ENCODE results near the gene FAM185A.
"Not testable (repeated sequence)": the region's sequence is repeated elsewhere in the genome, so short reads cannot be mapped to it uniquely, and the experiment has no call there.

FAM185A gene

DNA sequence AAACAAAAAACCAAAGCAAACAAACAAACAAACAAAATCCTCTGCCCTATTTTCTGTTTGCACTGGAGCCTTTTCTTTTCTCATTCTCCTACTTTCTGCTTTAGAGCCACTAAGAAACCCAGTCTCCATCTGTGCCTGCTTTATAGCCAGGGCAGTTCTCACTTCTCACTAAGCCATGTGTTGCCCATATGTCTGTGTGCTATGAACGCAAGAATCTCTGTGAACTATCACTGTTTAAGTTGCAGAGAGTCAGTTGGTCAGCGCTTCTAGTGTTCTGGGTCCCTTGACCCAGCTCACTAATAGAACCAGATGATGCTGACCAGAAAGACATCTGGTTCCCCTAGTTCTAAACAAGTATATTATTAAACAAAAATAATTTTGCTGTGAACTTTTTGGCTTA is 81.4 kb downstream of the FAM185A start:
- no peak for DNase-seq (ENCODE audit: low read depth in 2 of 2)

DNA sequence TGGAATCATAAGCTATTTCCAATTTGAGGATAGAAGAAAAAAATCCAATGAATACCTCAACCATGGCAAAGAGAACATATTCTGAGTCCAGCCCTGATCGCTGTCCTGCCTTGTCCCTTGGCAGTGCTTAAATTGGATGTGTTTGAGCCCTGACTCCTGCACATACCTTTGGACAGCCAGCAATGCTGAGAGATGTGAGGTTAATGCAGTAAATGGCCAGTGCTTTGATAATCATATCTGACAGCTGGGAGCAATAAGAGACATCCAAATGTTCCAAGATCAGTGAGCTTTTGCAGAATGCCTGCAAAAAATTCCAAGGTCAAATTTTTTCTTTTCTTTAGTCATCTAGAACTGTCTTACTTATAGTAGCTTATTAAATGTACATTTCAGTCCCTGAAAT is 83.9 kb downstream of the FAM185A start:
- DNase-seq (ENCODE audit: low read depth in 2 of 2) = no peak

DNA sequence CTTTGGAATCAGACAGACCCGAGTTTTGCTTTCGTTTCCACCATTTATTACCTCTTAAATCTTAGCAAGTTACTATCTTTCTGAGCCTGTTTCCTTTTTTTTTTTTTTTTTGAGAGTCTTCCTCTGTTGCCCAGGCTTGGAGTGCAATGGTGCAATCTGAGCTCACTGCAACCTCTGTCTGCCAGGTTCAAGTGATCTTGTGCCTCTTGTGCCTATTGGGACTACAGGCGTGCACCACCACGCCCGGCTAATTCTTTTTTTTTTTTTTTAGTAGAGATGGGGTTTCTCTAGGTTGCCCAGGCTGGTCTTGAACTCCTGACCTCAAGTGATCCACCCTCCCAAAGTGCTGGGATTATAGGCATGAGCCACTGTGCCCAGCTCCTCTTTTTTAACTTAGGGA is 84.5 kb downstream of the FAM185A start:
- no peak for DNase-seq (ENCODE audit: low read depth in 2 of 2)

DNA sequence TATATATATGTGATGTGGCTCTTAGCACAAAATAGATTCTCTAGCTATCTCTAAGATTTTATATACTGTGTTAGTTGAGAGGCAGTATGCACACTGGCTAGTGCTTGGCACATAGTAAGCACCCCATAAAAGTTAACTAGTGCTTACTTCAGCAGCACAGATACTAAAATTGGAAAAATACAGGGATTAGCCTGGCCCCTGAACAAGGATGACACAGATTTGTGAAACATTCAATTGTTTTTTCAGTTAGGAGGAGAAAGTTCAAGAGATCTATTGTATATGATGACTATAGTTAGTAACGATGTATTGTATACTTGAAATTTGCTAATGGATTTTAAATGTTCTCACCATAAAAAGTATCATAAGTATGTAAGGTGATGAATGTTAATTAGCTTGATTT is 85.7 kb downstream of the FAM185A start:
- DNase-seq (ENCODE audit: low read depth in 2 of 2) = no peak

DNA sequence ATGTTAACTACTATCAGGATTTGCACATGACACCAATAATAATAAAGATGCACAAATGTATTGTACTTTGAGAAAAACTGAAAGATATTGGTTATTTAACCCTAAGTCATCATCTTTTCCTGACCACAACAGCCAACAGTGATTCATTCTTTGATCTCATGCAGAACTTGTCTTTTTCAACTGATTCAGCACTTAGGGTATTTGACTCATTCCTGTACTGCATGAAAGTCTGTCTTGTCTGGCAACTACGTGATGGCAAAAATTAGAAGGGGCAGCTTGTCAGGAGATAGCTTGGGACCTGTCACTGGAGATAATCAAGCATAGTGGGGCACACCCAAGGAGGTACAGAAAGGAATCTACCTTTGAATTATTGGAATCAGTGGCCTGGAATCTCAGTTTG is 86.2 kb downstream of the FAM185A start:
- DNase-seq (ENCODE audit: low read depth in 2 of 2) = no peak

DNA sequence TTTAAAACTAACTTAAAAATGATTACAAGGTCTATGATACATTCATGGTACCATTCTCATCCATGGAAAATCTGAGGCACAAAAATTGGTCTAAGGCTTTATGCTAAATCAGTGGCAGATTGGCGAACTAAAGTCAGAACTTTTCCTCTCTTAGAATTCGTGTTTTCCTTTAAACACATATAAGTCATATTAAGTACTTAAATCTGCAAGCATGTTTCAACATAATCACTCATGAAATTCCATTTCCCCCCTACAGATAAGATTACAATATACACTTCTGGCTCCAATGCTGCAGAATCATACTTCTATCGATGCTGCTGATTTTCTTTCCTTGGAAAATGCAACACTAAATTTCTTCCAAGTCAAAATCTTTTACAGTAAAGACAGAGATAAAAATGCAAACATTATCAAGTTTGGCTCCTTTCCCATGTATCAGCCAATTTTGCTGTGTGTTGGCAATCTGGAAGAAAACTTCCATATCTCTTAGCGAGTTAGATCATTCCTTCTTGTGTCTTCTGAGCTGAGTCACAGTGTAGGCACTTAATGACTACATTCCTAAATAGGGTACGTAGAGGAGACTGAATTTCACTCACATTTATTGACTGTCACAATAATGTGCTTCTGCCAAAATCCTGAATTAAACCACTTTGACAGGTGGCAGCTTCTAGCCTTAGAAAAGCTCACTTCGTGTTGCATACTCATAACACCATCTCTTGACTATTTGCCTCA is 87.6 kb downstream of the FAM185A start:
- peak; percentile 75 to 82 for DNase-seq (ENCODE audit: low read depth in 2 of 2)

DNA sequence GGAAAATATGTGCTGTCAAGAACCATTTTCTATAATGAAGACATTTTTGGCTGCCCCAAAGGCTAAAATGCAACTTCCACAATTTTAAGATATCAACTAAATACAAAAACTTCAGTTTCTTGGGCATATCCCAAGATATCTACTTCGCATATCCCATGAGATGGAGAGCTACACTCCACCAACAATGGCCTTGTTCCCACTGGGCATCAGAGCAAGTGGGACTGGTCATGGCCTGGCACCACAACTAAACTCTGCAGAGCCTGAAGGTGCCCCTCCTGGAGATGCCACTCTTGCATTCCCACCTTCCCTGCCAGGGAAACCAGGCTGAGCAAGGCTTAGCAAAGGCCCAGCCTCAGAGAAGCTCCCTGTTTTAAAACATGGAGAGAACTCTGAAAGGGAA is 88.2 kb downstream of the FAM185A start:
- DNase-seq (ENCODE audit: low read depth in 2 of 2) = no peak

DNA sequence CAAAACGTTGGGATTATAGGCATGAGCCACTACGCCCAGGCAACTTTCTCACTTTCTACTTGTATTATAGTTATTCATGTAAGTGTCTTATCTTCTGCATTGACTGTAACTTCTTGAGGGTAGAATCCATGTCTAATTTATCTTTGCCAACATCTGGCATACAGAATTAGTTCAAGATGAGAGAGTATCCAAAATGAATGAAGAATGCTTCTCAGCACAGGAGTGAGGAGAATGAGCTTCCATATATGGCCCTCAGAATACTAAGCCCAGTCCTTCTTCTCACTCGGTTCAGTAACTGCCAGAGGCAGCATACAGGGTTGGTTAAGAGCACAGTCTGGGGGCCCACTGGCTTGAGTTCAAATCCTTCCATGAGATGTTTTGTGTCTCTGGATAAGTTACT is 89.0 kb downstream of the FAM185A start:
- DNase-seq (ENCODE audit: low read depth in 2 of 2) = no peak

DNA sequence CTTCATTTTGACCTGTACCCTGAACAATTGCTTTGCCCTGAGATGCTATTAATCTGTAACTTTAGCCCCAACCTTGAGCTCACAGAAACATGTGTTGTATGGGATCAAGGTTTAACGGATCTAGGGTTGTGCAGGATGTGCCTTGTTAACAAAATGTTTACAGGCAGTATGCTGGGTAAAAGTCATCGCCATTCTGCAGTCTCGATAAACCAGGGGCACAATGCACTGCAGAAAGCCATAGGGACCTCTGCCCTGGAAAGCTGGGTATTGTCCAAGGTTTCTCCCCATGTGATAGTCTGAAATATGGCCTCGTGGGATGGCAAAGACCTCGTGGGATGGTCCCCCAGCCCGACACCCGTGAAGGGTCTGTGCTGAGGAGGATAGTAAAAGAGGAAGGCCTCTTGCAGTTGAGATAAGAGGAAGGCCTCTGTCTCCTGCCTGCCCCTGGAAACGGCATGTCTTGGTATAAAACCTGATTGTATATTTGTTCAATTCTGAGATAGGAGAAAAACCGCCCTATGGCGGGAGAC is 89.8 kb downstream of the FAM185A start:
- DNase-seq (ENCODE audit: low read depth in 2 of 2) = not testable (repeated sequence)

DNA sequence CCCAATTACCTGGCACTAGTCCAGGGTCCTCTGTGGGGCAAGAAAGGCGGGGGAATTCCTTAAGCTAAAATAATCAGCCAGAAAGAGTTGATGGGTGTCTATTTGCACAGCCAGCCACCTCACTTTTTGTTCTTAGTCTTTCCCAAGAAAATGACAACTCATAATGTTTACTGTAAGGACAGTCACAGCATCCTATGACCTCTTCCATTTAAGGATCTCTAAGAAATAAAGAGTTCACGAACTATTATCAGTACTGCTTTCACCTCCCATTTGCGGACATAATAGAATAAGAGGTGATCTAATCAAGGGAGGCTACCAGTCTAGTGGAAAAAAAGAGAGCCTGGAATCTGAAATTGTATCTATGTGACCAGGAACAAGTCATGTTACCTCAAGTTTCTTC is 91.6 kb downstream of the FAM185A start:
- DNase-seq (ENCODE audit: low read depth in 2 of 2) = no peak

DNA sequence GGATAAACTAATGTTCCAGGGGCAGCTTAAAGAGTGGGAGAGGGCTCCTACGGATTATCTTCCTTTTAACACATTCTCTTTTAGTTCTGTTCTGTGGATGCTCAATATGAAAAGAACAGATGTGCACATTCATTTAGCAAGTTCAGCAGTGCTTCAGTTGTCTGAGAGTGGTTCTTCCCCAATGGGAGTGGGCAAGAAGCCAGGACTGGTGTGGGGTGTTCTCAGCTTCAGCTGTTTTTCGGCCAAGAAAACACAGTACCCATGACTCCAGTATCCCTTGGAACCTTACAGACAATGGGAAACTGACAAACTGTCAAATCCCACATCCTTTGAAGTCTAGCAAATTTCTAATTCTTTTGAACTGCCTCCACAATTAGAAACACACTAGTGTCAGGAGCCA is 92.5 kb downstream of the FAM185A start:
- DNase-seq (ENCODE audit: low read depth in 2 of 2) = no peak

DNA sequence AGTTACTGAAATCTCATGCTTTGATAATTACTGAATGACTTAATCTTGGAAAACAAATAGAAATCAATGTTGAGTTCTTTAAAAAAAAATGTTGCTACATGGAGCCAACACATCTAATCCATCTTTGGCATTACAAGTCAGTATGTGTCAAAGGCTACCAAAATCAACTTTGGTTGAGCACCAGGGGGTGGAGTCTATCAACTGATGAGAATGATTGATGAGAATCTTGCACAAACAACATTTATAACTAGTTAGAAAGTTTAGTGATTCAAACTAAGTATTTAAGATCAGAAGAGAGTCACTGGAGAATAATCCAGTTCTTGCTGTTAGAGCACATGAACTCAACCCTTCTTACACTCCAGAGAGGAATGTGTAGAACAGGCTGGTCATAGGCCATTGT is 93.5 kb downstream of the FAM185A start:
- DNase-seq (ENCODE audit: low read depth in 2 of 2) = no peak

DNA sequence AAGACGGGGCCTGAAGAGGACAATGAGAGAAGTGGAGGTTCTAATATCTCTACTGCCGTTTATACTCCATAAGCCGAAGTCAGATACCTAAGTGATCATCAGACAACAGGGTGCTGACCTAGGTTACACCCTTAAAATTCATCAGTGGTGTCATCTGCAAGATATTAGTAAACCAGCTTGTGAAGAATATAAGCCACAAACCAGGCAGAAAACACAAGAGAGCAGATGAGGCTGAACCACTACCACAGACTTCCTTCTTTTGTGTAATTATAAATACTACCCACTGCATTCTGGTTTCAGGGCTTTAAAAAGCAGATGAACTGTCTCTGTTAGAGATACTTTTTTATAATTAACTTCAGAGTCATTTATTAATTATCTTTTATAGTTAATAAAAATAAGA is 95.1 kb downstream of the FAM185A start:
- no peak for DNase-seq (ENCODE audit: low read depth in 2 of 2)

DNA sequence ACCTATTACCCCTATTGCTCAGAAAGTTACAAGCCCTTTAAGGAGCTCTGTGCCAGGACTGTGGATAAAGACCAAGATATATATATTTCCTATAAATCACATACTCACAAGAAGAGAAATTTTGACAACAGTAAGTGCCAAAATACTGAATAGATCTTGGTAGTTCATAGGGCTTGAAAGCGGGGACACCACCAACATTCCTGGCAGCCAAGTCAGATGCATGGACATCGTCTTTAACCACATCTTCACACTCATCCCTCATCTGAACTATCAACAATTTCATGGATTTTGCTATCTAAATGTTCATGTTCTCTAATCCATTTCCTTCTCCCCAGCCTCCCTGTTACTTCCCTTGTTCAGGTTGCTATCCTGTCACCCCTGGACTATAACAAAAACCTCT is 96.5 kb downstream of the FAM185A start:
- no peak for DNase-seq (ENCODE audit: low read depth in 2 of 2)

DNA sequence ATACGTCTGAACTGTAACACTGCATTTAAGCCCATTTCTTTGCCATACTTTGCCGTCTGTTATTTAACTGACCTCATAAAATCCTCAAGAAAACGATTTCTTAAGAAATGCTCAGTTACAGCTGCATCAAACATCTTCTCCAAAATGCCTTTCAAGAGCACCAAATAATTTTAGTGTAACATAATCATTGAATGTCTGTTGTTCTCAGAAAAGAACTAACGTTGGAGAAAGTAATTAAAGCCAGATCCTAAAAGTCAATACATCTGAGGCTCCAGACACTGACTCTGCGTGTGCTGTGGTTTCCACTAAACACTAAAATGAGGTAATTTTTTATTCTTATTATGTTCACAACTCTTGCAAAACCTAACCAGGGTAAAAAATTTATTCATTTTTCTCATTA is 100.3 kb downstream of the FAM185A start:
- peak; percentile 80 to 81 for DNase-seq (ENCODE audit: low read depth in 2 of 2)

DNA sequence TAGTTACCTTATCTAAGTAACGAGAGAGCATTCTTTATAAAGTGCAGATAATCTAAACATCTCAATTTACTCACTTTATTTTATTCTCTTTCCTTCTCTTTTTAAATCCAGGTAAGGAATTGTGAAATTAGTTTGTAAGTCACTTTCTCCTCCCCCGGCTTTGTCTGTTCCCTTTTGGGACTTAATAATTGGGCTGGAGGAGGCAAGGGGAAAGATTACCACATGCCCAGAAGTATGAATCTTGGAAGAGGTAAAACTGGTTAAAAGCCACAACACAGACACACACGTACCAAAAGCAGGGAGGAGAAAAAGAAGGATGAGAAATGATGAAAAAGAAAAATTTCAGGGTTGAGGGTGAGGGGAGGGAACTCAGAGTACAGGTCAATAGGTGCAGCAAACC is 100.7 kb downstream of the FAM185A start:
- no peak for DNase-seq (ENCODE audit: low read depth in 2 of 2)

DNA sequence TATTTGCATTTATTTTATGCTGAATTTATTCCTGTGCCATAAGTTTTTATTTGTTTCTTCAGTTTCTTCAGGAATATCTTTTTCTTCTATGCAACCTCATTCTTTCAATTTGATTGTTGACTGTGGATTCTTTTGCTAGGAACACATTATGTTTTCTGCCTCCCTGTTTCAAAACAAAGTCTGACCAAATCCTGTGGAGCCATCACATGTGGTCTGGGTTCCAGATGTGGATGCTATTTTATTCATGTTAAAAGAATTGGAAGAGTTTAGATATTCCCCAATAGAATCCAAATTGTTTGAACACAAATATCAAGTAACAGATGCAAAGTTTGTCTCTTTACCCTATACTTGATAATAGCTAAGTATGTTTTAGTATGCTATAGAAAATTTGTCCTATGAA is 107.2 kb downstream of the FAM185A start:
- no peak for DNase-seq (ENCODE audit: low read depth in 2 of 2)

Measured in fibroblast of skin of left biceps (primary cell).